Small intestine (tissue), 7 donors: Measurements from ENCODE around the gene ZNF239. TPM values are rescaled to one million over a fixed set of nuclear protein-coding genes. Genes with fewer than 3 reads are reported as not detected.
"Not testable (repeated sequence)": the region's sequence is repeated elsewhere in the genome, so short reads cannot be mapped to it uniquely, and the experiment has no call there.

ENCODE experiments used
- DNase-seq, 2 donors: peaks; one replicate each; pipeline versions ENCODE4 v3.0.0 to v3.0.0-alpha.2; 2013
- FAIRE-seq: peaks from 2 replicates; lab custom pipeline; 2012; peaks lifted over from hg19 to GRCh38; lab: Jason Lieb, UNC
- H3K27ac ChIP-seq, 3 donors: one replicate each; pipeline ENCODE4 v1.5.1; 2013; ENCODE audit warnings: low read length in 2 of 3, mild to moderate bottlenecking in 2 of 3, control low read depth in 1 of 3, inconsistent platforms in 1 of 3, low read depth in 1 of 3, moderate library complexity in 1 of 3
- H3K27me3 ChIP-seq, 3 donors: one replicate each; pipeline ENCODE4 v1.6.1; 2013; ENCODE audit warnings: low read length in 3 of 3, inconsistent platforms in 1 of 3; ENCODE audit not compliant: control insufficient read depth in 3 of 3, insufficient read depth in 3 of 3
- H3K36me3 ChIP-seq, 3 donors: one replicate each; pipeline ENCODE4 v1.6.1; 2013; ENCODE audit warnings: low read length in 3 of 3, inconsistent platforms in 1 of 3, low read depth in 1 of 3, mild to moderate bottlenecking in 1 of 3, moderate library complexity in 1 of 3; ENCODE audit not compliant: control insufficient read depth in 3 of 3, insufficient read depth in 2 of 3
- H3K4me1 ChIP-seq, 3 donors: one replicate each; pipeline ENCODE4 v1.6.1; 2013; ENCODE audit warnings: low read length in 2 of 3, inconsistent platforms in 1 of 3, low read depth in 1 of 3, mild to moderate bottlenecking in 1 of 3, moderate library complexity in 1 of 3; ENCODE audit not compliant: control insufficient read depth in 3 of 3, insufficient read depth in 2 of 3
- H3K4me3 ChIP-seq, 3 donors: one replicate each; pipeline ENCODE4 v1.5.1; 2013; ENCODE audit warnings: low read length in 3 of 3, control low read depth in 1 of 3, inconsistent platforms in 1 of 3, low read depth in 1 of 3, mild to moderate bottlenecking in 1 of 3, moderate library complexity in 1 of 3
- H3K9me3 ChIP-seq, 2 donors: one replicate each; pipeline ENCODE4 v1.6.1; 2013; ENCODE audit warnings: low read depth in 1 of 2, low read length in 1 of 2; ENCODE audit not compliant: control insufficient read depth in 2 of 2, insufficient read depth in 1 of 2
- WGBS, 3 donors: extraction: QIAGEN DNeasy Blood & Tissue Kit; methylation state at CpG; one replicate each; pipeline ENCODE4 v1.1.7; 2013; 5-methylcytosine and 5-hydroxymethylcytosine counted together
- polyA plus RNA-seq, 4 donors: library from polyadenylated mRNA; stranded (reverse) in 3 of 4; unstranded in 1 of 4; fragments of 200-250 nt in 3 of 4; fragments of 120-200 nt in 1 of 4; gene quantifications; one replicate each; pipeline versions ENCODE4 v1.2.1 to v1.2.3, GENCODE V29; 2013
- donor health status: healthy with polysubstance abuse.
- donor health status: control.
- donor health status: control.
- donor health status: Bipolar disorder and iron deficiency.
- donor health status: healthy.

ZNF239 gene
- polyA plus RNA-seq, 4 donors = 0.54 to 9.4 (median 2.6) TPM; not detected in 1

- DNase-seq (no peak), FAIRE-seq (no peak)
- Histone ChIP-seq H3K36me3 (no peaks in the 10 kb centered on the region), H3K27ac (no peak overlapping the region), H3K4me1 (peaks cover 2 to 23% (median 7%) of the 10 kb centered on the region in 3 donors), H3K9me3 (peaks cover 0 to 13% of the 10 kb centered on the region in 2 donors), H3K4me3 (no peak overlapping the region), H3K27me3 (no peaks in the 10 kb centered on the region)
- 85 to 88% (median 87%) methylated on average over 5 of the region's 5 CpGs for WGBS, 3 donors
Observed at GRCh38 chr10:43591303-43591904, 17.0 kb upstream of the ZNF239 start.

- peak in 1 of 2 donors; percentile 86 for DNase-seq
- Histone ChIP-seq H3K9me3 (peaks cover 0 to 15% of the 10 kb centered on the region in 2 donors), H3K4me1 (peaks cover 0 to 20% (median 0%) of the 10 kb centered on the region in 3 donors), H3K27ac (peak overlapping the region in 1 of 3 donors; percentile 90)
- not testable (repeated sequence) for H3K36me3 ChIP-seq, H3K4me3 ChIP-seq, FAIRE-seq, H3K27me3 ChIP-seq
- 55 to 62% (median 59%) methylated on average over 3 of the region's 3 CpGs for WGBS, 3 donors
Observed at GRCh38 chr10:43586730-43587115, 12.3 kb upstream of the ZNF239 start.

- Histone ChIP-seq H3K27me3 (no peaks in the 10 kb centered on the region), H3K4me1 (peaks cover 0 to 20% (median 0%) of the 10 kb centered on the region in 3 donors), H3K36me3 (no peaks in the 10 kb centered on the region), H3K4me3 (no peak overlapping the region), H3K27ac (peak overlapping the region in 1 of 3 donors; percentile 90), H3K9me3 (peaks cover 0 to 10% of the 10 kb centered on the region in 2 donors)
- DNase-seq (peak in 1 of 2 donors; percentile 82), FAIRE-seq (no peak)
- WGBS, 3 donors = 58 to 61% (median 60%) methylated on average over 9 of the region's 9 CpGs
Observed at GRCh38 chr10:43585981-43586729, 11.7 kb upstream of the ZNF239 start.

- H3K4me3 ChIP-seq = no peak overlapping the region
- FAIRE-seq (no peak), DNase-seq (no peak)
- peaks cover 0 to 8% of the 10 kb centered on the region in 2 donors for H3K9me3 ChIP-seq
- 91 to 92% (median 92%) methylated on average over 5 of the region's 5 CpGs for WGBS, 3 donors
- peak overlapping the region in 1 of 3 donors; percentile 90 for H3K27ac ChIP-seq
- no peaks in the 10 kb centered on the region for H3K27me3 ChIP-seq
- no peaks in the 10 kb centered on the region for H3K36me3 ChIP-seq
- peaks cover 0 to 20% (median 0%) of the 10 kb centered on the region in 3 donors for H3K4me1 ChIP-seq
Observed at GRCh38 chr10:43585046-43585445, 10.6 kb upstream of the ZNF239 start.

GRCh38 chr10:43584051-43584450 is 9.6 kb upstream of the ZNF239 start:
- H3K4me1 ChIP-seq = peaks cover 0 to 20% (median 0%) of the 10 kb centered on the region in 3 donors

GRCh38 chr10:43576580-43576979 is 2.2 kb upstream of the ZNF239 start:
- FAIRE-seq (no peak), DNase-seq (no peak)
- Histone ChIP-seq H3K4me1 (peaks cover 0 to 11% (median 0%) of the 10 kb centered on the region in 3 donors), H3K4me3 (no peak overlapping the region), H3K9me3 (peaks cover 0 to 5% of the 10 kb centered on the region in 2 donors), H3K27me3 (no peaks in the 10 kb centered on the region), H3K27ac (no peak overlapping the region), H3K36me3 (no peaks in the 10 kb centered on the region)
- WGBS, 3 donors = 72 to 93% (median 86%) methylated on average over 5 of the region's 5 CpGs

More at GRCh38 chr10:43584051-43584450, 9.6 kb upstream of the ZNF239 start:
- WGBS, 3 donors = 71 to 86% (median 85%) methylated on average over 4 of the region's 4 CpGs
- Histone ChIP-seq H3K27ac (no peak overlapping the region), H3K9me3 (peaks cover 0 to 8% of the 10 kb centered on the region in 2 donors), H3K36me3 (no peaks in the 10 kb centered on the region), H3K4me3 (no peak overlapping the region), H3K27me3 (no peaks in the 10 kb centered on the region)
- DNase-seq (no peak), FAIRE-seq (no peak)

- WGBS, 3 donors = 75 to 87% (median 78%) methylated on average over 5 of the region's 5 CpGs
- Histone ChIP-seq H3K36me3 (no peaks in the 10 kb centered on the region), H3K27ac (no peak overlapping the region), H3K4me3 (no peak overlapping the region), H3K9me3 (peaks cover 0 to 5% of the 10 kb centered on the region in 2 donors), H3K4me1 (peaks cover 0 to 11% (median 0%) of the 10 kb centered on the region in 3 donors), H3K27me3 (no peaks in the 10 kb centered on the region)
- FAIRE-seq = no peak
- DNase-seq = peak in 1 of 2 donors; percentile 12
Observed at GRCh38 chr10:43576062-43576461, 1.6 kb upstream of the ZNF239 start.

- H3K27ac ChIP-seq = no peak overlapping the region
- FAIRE-seq (no peak), DNase-seq (no peak)
- 77 to 85% (median 78%) methylated on average over 8 of the region's 8 CpGs for WGBS, 3 donors
- H3K9me3 ChIP-seq = peaks cover 0 to 5% of the 10 kb centered on the region in 2 donors
- H3K4me3 ChIP-seq = peak overlapping the region in 1 of 3 donors; percentile 61
- no peaks in the 10 kb centered on the region for H3K27me3 ChIP-seq
- peaks cover 0 to 3% (median 0%) of the 10 kb centered on the region in 3 donors for H3K36me3 ChIP-seq
- H3K4me1 ChIP-seq = peaks cover 0 to 11% (median 0%) of the 10 kb centered on the region in 3 donors
Observed at GRCh38 chr10:43574906-43575305, 490 bp upstream of the ZNF239 start.
